GM12878 (cell line): ENCODE measurements around the gene TCTN1. TPM values are rescaled to one million over a fixed set of nuclear protein-coding genes. Genes with fewer than 3 reads are reported as not detected.
A peak's percentile ranks its signal among the peaks of the same experiment; 100 is the strongest.

Source experiments
- BACH1 ChIP-seq: fragments of 450-650 bp; IDR thresholded peaks from 2 replicates; pipeline ENCODE4 v1.6.1; 2017; ENCODE audit warnings: mild to moderate bottlenecking, borderline replicate concordance
- CBFB ChIP-seq: IDR thresholded peaks from 2 replicates; pipeline ENCODE4 v1.6.1; 2016; ENCODE audit warnings: antibody characterized with exemption, low read depth
- CHD1 ChIP-seq: IDR thresholded peaks from 2 replicates; pipeline ENCODE4 v1.6.1; 2012; ENCODE audit warnings: low read depth, low read length, improper control_type of control experiment
- CHD4 ChIP-seq: fragments of 200-600 bp; sonication (generic); IDR thresholded peaks from 2 replicates; pipeline ENCODE4 v1.6.1; 2016; ENCODE audit warnings: mild to moderate bottlenecking
- EED ChIP-seq: sonication (generic); IDR thresholded peaks from 2 replicates; pipeline ENCODE4 v1.6.1; 2016; ENCODE audit warnings: antibody characterized with exemption, low read depth
- ELK1 ChIP-seq: IDR thresholded peaks from 2 replicates; pipeline ENCODE4 v1.6.1; 2012; ENCODE audit warnings: low read depth, low read length, improper control_type of control experiment
- EP300 ChIP-seq, 2 experiments: fragments of 150-350 bp in 1 of 2; IDR thresholded peaks; 2 replicates each; pipeline ENCODE4 v1.6.1; 2011 to 2012; ENCODE audit warnings: low read depth in 2 of 2, low read length in 2 of 2, borderline replicate concordance in 1 of 2, improper control_type of control experiment in 1 of 2, inconsistent platforms in 1 of 2; ENCODE audit not compliant: control insufficient read depth in 1 of 2
- IKZF1 ChIP-seq: fragments of 450-650 bp; conservative IDR thresholded peaks from 2 replicates; pipeline ENCODE4 v1.6.1; 2017; ENCODE audit warnings: antibody characterized with exemption, mild to moderate bottlenecking
- IKZF2 ChIP-seq, 2 experiments: fragments of 450-650 bp; IDR thresholded peaks; 2 replicates each; pipeline ENCODE4 v1.6.1; 2017; ENCODE audit warnings: mild to moderate bottlenecking in 2 of 2, moderate library complexity in 2 of 2
- KAT2A ChIP-seq: conservative IDR thresholded peaks from 2 replicates; pipeline ENCODE4 v1.6.1; 2011; ENCODE audit warnings: low read depth, low read length; ENCODE audit not compliant: control insufficient read depth
- MEF2A ChIP-seq: IDR thresholded peaks from 2 replicates; pipeline ENCODE4 v1.6.1; 2011; ENCODE audit warnings: low read depth, mild to moderate bottlenecking, low read length, moderate library complexity; ENCODE audit not compliant: insufficient read depth
- MYB ChIP-seq: fragments of 150-350 bp; IDR thresholded peaks from 2 replicates; pipeline ENCODE4 v1.6.1; 2014; ENCODE audit warnings: mild to moderate bottlenecking, low read depth, low read length, borderline replicate concordance
- NBN ChIP-seq: fragments of 450-650 bp; IDR thresholded peaks from 2 replicates; pipeline ENCODE4 v1.6.1; 2016
- NFYB ChIP-seq: IDR thresholded peaks from 2 replicates; pipeline ENCODE4 v1.6.1; 2011; ENCODE audit warnings: low read depth, mild to moderate bottlenecking, low read length, improper control_type of control experiment, moderate library complexity; ENCODE audit not compliant: insufficient read depth
- POLR2AphosphoS2 ChIP-seq: IDR thresholded peaks from 2 replicates; pipeline ENCODE4 v1.6.1; 2011; ENCODE audit warnings: low read depth, mild to moderate bottlenecking, low read length, improper control_type of control experiment, moderate library complexity
- RBBP5 ChIP-seq: fragments of 200-600 bp; sonication (generic); conservative IDR thresholded peaks from 2 replicates; pipeline ENCODE4 v1.6.1; 2016
- RUNX3 ChIP-seq: IDR thresholded peaks from 2 replicates; pipeline ENCODE4 v1.6.1; 2012; ENCODE audit warnings: low read length, inconsistent platforms
- TAF1 ChIP-seq: IDR thresholded peaks from 2 replicates; pipeline ENCODE4 v1.6.1; 2011; ENCODE audit warnings: mild to moderate bottlenecking, low read depth, low read length, borderline replicate concordance
- TARDBP ChIP-seq: IDR thresholded peaks from 2 replicates; pipeline ENCODE4 v1.6.1; 2016; ENCODE audit warnings: borderline replicate concordance
- WRNIP1 ChIP-seq: IDR thresholded peaks from 2 replicates; pipeline ENCODE4 v1.6.1; 2011; ENCODE audit warnings: low read depth, low read length, improper control_type of control experiment, borderline replicate concordance
- polyA plus RNA-seq, 11 experiments: library from polyadenylated mRNA; depleted of rRNA in 4 of 11; unstranded in 6 of 11; stranded (reverse) in 5 of 11; fragments of >200 nt; fragmentation: Nextera tagmentation in 4 of 11; fragmentation: Illumina TruSeq in 1 of 11; extraction: Ambion mirVana in 4 of 11; extraction: Trizol in 1 of 11; gene quantifications; 1 replicate in 1 of 11; 2 replicates in 10 of 11; pipeline versions ENCODE4 v1.2.1 to v1.2.3, GENCODE V29; 2011 to 2016; ENCODE audit warnings: inconsistent platforms in 2 of 11, missing spikeins in 2 of 11, low read depth in 1 of 11
- total RNA-seq, 4 experiments: library from RNA; depleted of rRNA in 3 of 4; stranded (reverse); fragments of >200 nt in 3 of 4; fragmentation: Illumina TruSeq in 1 of 4; extraction: Trizol in 1 of 4; gene quantifications; 2 replicates each; pipeline versions ENCODE4 v1.2.1 to v1.2.3, GENCODE V29; 2013 to 2021
- TF ChIP-seq, protein P1 (sequence below): IDR thresholded peaks from 2 replicates; pipeline ENCODE4 v1.6.1; 2012; ENCODE audit warnings: improper control_type of control experiment, low read depth, low read length; ENCODE audit not compliant: insufficient replicate concordance
- TF ChIP-seq, protein P2 (sequence below): fragments of 450-650 bp; IDR thresholded peaks from 2 replicates; pipeline ENCODE4 v1.6.1; 2017; ENCODE audit warnings: mild to moderate bottlenecking

TCTN1 gene
- total and polyA plus RNA-seq, 10 of the 15 experiments (the other 5 are each of a cell fraction or from before 2014, with no cell fraction given), result 8.8 to 23.5 (median 15.3) TPM

DNA sequence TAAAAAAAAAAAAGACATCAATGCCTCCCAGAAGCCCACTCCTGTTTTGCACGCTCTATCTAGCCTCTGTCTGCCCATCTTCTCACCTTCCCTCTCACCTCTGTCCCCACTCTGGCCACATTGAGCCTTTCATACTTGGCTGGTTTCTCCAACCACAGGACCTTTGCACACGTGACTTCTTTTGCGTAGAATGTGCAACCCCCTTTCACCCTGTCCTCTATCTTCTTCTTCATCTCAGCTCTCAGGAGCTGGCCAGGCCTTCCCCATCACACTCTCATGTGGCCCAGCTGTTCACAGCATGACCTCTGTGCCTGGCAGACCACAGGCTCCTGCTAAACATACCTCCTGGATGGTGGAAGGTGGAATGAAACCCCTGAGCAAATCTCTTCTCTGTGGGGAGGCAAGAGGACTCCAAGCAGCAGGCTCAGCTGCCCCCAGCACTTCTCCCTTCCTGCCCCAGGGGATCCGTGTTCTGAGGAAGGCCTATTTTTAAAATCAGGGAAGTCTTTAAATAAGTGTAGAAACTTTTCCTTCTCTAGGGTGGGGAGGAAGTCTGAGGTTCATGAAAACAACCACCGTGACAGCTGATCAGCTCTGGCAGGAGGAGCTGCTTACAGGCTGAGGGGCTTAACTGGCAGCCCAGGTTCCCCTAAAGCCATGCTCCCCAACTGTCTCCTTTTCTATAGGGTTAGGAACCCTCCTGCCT lies 63.4 kb downstream of the TCTN1 start (continued):
- TF ChIP-seq ELK1 (no peak), KAT2A (no peak), TAF1 (no peak), MYB (no peak), CHD1 (no peak), RBBP5 (no peak), EP300 (IDR thresholded peaks at IDR 0.05; ENCODE audit: borderline replicate concordance in 1 of 2, control insufficient read depth in 1 of 2, low read depth in 2 of 2, low read length in 2 of 2) (peak; percentile 50 to 81; a peak in 3 of 4 replicates), CHD4 (no peak), TARDBP (no peak), IKZF2 (IDR thresholded peaks at IDR 0.05) (peak; percentile 96 to 97), MEF2A (0 out of 2 replicates have a peak, but pooled peaks have one; percentile 16), BACH1 (peak; percentile 42; the same call in 1 of the 2 replicates), EED (peak; percentile 76; the same call in 1 of the 2 replicates), WRNIP1 (no peak), NFYB (peak; percentile 8; the same call in 1 of the 2 replicates), POLR2AphosphoS2 (no peak), RUNX3 (peak; percentile 91), NBN (peak; percentile 98), CBFB (peak; percentile 63; the same call in 1 of the 2 replicates), IKZF1 (peak; percentile 98)
- TF ChIP-seq, protein P1, sequence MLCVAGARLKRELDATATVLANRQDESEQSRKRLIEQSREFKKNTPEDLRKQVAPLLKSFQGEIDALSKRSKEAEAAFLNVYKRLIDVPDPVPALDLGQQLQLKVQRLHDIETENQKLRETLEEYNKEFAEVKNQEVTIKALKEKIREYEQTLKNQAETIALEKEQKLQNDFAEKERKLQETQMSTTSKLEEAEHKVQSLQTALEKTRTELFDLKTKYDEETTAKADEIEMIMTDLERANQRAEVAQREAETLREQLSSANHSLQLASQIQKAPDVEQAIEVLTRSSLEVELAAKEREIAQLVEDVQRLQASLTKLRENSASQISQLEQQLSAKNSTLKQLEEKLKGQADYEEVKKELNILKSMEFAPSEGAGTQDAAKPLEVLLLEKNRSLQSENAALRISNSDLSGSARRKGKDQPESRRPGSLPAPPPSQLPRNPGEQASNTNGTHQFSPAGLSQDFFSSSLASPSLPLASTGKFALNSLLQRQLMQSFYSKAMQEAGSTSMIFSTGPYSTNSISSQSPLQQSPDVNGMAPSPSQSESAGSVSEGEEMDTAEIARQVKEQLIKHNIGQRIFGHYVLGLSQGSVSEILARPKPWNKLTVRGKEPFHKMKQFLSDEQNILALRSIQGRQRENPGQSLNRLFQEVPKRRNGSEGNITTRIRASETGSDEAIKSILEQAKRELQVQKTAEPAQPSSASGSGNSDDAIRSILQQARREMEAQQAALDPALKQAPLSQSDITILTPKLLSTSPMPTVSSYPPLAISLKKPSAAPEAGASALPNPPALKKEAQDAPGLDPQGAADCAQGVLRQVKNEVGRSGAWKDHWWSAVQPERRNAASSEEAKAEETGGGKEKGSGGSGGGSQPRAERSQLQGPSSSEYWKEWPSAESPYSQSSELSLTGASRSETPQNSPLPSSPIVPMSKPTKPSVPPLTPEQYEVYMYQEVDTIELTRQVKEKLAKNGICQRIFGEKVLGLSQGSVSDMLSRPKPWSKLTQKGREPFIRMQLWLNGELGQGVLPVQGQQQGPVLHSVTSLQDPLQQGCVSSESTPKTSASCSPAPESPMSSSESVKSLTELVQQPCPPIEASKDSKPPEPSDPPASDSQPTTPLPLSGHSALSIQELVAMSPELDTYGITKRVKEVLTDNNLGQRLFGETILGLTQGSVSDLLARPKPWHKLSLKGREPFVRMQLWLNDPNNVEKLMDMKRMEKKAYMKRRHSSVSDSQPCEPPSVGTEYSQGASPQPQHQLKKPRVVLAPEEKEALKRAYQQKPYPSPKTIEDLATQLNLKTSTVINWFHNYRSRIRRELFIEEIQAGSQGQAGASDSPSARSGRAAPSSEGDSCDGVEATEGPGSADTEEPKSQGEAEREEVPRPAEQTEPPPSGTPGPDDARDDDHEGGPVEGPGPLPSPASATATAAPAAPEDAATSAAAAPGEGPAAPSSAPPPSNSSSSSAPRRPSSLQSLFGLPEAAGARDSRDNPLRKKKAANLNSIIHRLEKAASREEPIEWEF, result peak; percentile 1
- TF ChIP-seq, protein P2, sequence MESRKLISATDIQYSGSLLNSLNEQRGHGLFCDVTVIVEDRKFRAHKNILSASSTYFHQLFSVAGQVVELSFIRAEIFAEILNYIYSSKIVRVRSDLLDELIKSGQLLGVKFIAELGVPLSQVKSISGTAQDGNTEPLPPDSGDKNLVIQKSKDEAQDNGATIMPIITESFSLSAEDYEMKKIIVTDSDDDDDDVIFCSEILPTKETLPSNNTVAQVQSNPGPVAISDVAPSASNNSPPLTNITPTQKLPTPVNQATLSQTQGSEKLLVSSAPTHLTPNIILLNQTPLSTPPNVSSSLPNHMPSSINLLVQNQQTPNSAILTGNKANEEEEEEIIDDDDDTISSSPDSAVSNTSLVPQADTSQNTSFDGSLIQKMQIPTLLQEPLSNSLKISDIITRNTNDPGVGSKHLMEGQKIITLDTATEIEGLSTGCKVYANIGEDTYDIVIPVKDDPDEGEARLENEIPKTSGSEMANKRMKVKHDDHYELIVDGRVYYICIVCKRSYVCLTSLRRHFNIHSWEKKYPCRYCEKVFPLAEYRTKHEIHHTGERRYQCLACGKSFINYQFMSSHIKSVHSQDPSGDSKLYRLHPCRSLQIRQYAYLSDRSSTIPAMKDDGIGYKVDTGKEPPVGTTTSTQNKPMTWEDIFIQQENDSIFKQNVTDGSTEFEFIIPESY, result no peak
